Thymus (tissue), 11 donors: ENCODE measurements around the gene HSPA14. TPM values are rescaled to one million over a fixed set of nuclear protein-coding genes. Genes with fewer than 3 reads are reported as not detected.

ENCODE experiments used
- DNase-seq, 9 donors: peaks; one replicate each; pipeline ENCODE4 v3.0.0-alpha.2; 2013; ENCODE audit warnings: low spot score in 9 of 9, low read depth in 6 of 9, missing footprints in 1 of 9
- H3K27ac ChIP-seq, 2 donors: one replicate each; pipeline ENCODE4 v1.5.1; 2013; ENCODE audit warnings: control low read depth in 1 of 2, low read depth in 1 of 2, low read length in 1 of 2, mild to moderate bottlenecking in 1 of 2, moderate library complexity in 1 of 2
- H3K27me3 ChIP-seq, 2 donors: one replicate each; pipeline ENCODE4 v1.5.1; 2013; ENCODE audit warnings: low read length in 1 of 2; ENCODE audit not compliant: control insufficient read depth in 2 of 2, insufficient read depth in 1 of 2
- H3K36me3 ChIP-seq, 2 donors: one replicate each; pipeline ENCODE4 v1.5.1; 2013; ENCODE audit warnings: low read length in 1 of 2, mild to moderate bottlenecking in 1 of 2, moderate library complexity in 1 of 2; ENCODE audit not compliant: control insufficient read depth in 2 of 2, insufficient read depth in 2 of 2
- H3K4me1 ChIP-seq, 2 donors: one replicate each; pipeline ENCODE4 v1.5.1; 2013; ENCODE audit warnings: low read length in 2 of 2; ENCODE audit not compliant: control insufficient read depth in 2 of 2, insufficient read depth in 2 of 2
- H3K4me3 ChIP-seq, 2 donors: one replicate each; pipeline ENCODE4 v1.5.1; 2013; ENCODE audit warnings: low read length in 2 of 2, control low read depth in 1 of 2, mild to moderate bottlenecking in 1 of 2
- H3K9me3 ChIP-seq, 2 donors: one replicate each; pipeline ENCODE4 v1.5.1; 2013; ENCODE audit warnings: low read length in 1 of 2, mild to moderate bottlenecking in 1 of 2; ENCODE audit not compliant: control insufficient read depth in 2 of 2, insufficient read depth in 1 of 2
- WGBS: extraction: QIAGEN DNeasy Blood & Tissue Kit; methylation state at CpG from one replicate; pipeline ENCODE4 v1.1.7; 2013; 5-methylcytosine and 5-hydroxymethylcytosine counted together
- polyA plus RNA-seq: library from polyadenylated mRNA; stranded (reverse); fragments of 200-250 nt; gene quantifications from one replicate; pipeline ENCODE4 v1.2.3, GENCODE V29; 2013
- total RNA-seq: library from RNA; stranded (reverse); fragments of 120-200 nt; gene quantifications from one replicate; pipeline ENCODE4 v1.2.4, GENCODE V29; 2013
- donor health status: healthy.

The HSPA14 gene
- total and polyA plus RNA-seq, 2 donors, result 24.0 to 35.2 TPM

DNA sequence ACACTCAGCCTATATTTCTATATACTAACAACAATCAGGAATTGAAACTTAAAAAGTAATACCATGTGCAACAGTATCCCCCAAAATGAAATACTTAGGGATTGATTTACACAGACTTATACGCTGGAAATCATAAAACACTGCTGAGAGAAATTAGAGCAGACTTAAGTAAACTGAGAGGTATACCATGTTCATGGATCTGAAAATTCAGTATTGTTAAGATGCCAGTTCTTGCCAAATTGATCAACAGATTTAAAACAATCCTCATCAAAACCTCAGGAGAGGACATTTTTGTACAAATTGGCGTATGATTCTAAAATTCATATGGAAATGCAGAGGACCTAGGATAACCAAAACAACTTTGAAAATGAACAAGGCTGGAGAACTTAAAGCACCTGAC is 78.5 kb downstream of the HSPA14 start:
- WGBS, result 99% methylated on average over 2 of the region's 2 CpGs
- Histone ChIP-seq H3K9me3 (peaks cover 3 to 4% of the 10 kb centered on the region in 2 donors), H3K4me3 (no peak overlapping the region), H3K36me3 (peaks cover 35 to 77% of the 10 kb centered on the region in 2 donors), H3K27ac (no peak overlapping the region), H3K27me3 (no peaks in the 10 kb centered on the region), H3K4me1 (no peaks in the 10 kb centered on the region)
- no peak for DNase-seq

DNA sequence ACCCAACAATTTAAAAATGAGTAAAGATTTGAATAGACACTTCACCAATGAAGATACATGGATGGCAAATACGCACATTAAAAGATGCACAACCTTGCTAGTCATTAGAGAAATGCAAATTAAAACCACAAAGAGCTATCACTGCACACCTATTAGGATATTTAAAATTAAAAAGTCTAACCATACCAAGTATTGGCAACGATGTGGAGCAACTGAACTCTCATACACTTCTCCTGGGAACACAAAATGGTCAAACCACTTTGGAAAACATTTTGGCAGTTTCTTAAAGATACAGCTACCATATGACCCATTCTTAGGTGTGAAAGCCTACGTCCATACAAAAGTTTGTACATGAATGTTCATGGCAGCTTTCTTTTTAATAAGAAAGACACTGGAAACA is 79.7 kb downstream of the HSPA14 start:
- peaks cover 3 to 4% of the 10 kb centered on the region in 2 donors for H3K9me3 ChIP-seq
- no peak overlapping the region for H3K27ac ChIP-seq
- WGBS, result 98% methylated on average over 3 of the region's 3 CpGs
- peaks cover 43 to 78% of the 10 kb centered on the region in 2 donors for H3K36me3 ChIP-seq
- no peaks in the 10 kb centered on the region for H3K4me1 ChIP-seq
- no peak overlapping the region for H3K4me3 ChIP-seq
- DNase-seq, result no peak
- no peaks in the 10 kb centered on the region for H3K27me3 ChIP-seq

DNA sequence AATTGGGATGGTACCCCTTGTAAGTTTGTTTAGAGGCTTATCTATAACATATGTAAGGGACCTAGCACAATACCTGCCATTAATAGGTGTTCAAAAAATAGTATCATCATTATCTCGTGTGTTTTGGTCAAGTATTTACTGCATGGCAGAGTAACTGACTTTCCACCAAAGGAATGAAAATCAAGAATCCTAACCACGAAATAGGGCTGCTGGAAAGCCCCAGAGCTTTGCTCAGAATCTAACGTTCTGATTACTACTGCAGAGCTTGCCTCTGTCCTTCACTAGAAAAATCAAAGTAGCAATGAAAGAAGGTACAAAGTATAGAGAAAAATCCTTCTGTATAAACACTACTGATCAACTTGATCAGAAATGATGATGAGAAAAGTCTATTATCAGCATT is 80.9 kb downstream of the HSPA14 start:
- H3K27me3 ChIP-seq, result no peaks in the 10 kb centered on the region
- peaks cover 3 to 4% of the 10 kb centered on the region in 2 donors for H3K9me3 ChIP-seq
- peaks cover 53 to 79% of the 10 kb centered on the region in 2 donors for H3K36me3 ChIP-seq
- no peaks in the 10 kb centered on the region for H3K4me1 ChIP-seq
- DNase-seq, result no peak
- no peak overlapping the region for H3K27ac ChIP-seq
- 96% methylated on average over 3 of the region's 3 CpGs for WGBS
- H3K4me3 ChIP-seq, result no peak overlapping the region

Other genes with a start within 250 kb of the HSPA14 start
- 49.1 TPM for gene FAM107B, start 63.4 kb upstream of the HSPA14 start, total RNA-seq
- gene FAM107B, start 63.4 kb upstream of the HSPA14 start, polyA plus RNA-seq, result 52.3 TPM
- 1.0 TPM for gene CDNF, start 269 bp upstream of the HSPA14 start, total RNA-seq
- 3.6 TPM for gene CDNF, start 269 bp upstream of the HSPA14 start, polyA plus RNA-seq
- gene MSANTD7, start within 50 bp of the HSPA14 start, total RNA-seq, result 15.6 TPM
- 6.6 TPM for gene MSANTD7, start within 50 bp of the HSPA14 start, polyA plus RNA-seq
- gene SUV39H2, start 40.6 kb downstream of the HSPA14 start, total RNA-seq, result 16.4 TPM
- gene SUV39H2, start 40.6 kb downstream of the HSPA14 start, polyA plus RNA-seq, result 4.2 TPM
- 22.3 TPM for gene DCLRE1C, start 115.8 kb downstream of the HSPA14 start, total RNA-seq
- 9.5 TPM for gene DCLRE1C, start 115.8 kb downstream of the HSPA14 start, polyA plus RNA-seq
- gene MEIG1, start 121.1 kb downstream of the HSPA14 start, total RNA-seq, result 0.76 TPM
- gene MEIG1, start 121.1 kb downstream of the HSPA14 start, polyA plus RNA-seq, result 2.2 TPM
- gene OLAH, start 205.6 kb downstream of the HSPA14 start, total RNA-seq, result 0.09 TPM
- 14.4 TPM for gene OLAH, start 205.6 kb downstream of the HSPA14 start, polyA plus RNA-seq